ENCODE results near the gene ERBB4.

ERBB4 gene

DNA sequence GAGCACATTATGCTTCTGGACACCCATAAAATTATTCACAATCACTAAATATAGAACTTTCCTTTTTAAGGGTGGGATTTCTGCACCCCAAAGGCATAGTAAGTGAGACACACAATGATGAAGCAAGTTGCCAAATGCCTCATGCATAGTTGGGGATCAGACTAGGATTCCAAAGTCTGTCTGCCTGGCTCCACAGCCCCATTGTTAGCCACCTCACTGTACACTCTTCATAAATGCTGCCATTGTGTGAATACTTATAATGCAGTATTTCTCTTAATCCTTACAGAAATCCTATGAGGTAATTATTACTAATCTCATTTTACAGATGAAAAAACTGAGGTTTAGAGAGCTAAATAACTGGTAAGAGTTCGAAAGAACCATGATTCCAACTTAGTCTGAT lies 738.6 kb downstream of the ERBB4 start:
- no peak overlapping the region for H3K9ac ChIP-seq (ENCODE audit: low read depth, low read length)
- H3K4me3 ChIP-seq (ENCODE audit: low read depth, low read length), result no peak overlapping the region
- no peak overlapping the region for H3K27ac ChIP-seq (ENCODE audit: low read depth, low read length)
- no peaks in the 10 kb centered on the region for H3K4me1 ChIP-seq (ENCODE audit: control insufficient read depth, insufficient read depth, low read length)
- H3K36me3 ChIP-seq (ENCODE audit: control insufficient read depth, insufficient read depth, low read length), result no peaks in the 10 kb centered on the region
- H3K27me3 ChIP-seq (ENCODE audit: control insufficient read depth, insufficient read depth, low read length), result no peaks in the 10 kb centered on the region
- no peaks in the 10 kb centered on the region for H3K9me3 ChIP-seq (ENCODE audit: control insufficient read depth, insufficient read depth, low read length)

DNA sequence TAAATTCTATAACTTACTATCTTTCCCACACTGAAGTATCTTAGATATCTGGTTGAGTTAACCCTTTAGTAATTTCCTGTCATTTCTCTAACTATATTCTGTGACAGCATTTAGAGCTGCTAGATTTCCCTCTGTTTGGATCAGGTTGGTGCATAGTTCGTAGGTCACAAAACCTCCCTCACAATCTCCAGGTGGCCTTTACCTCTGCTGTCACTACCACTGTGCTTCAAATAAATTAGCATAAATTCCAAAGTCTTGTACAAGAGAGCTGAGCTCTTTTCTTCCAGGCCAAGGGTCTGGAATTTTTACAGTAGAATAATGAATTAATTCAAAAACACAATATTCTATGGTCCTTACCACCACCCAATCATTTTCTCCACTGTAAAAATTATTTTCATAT lies 739.7 kb downstream of the ERBB4 start:
- no peak overlapping the region for H3K9ac ChIP-seq (ENCODE audit: low read depth, low read length)
- no peak overlapping the region for H3K4me3 ChIP-seq (ENCODE audit: low read depth, low read length)
- H3K36me3 ChIP-seq (ENCODE audit: control insufficient read depth, insufficient read depth, low read length), result no peaks in the 10 kb centered on the region
- no peak overlapping the region for H3K27ac ChIP-seq (ENCODE audit: low read depth, low read length)
- no peaks in the 10 kb centered on the region for H3K9me3 ChIP-seq (ENCODE audit: control insufficient read depth, insufficient read depth, low read length)
- H3K4me1 ChIP-seq (ENCODE audit: control insufficient read depth, insufficient read depth, low read length), result no peaks in the 10 kb centered on the region
- no peaks in the 10 kb centered on the region for H3K27me3 ChIP-seq (ENCODE audit: control insufficient read depth, insufficient read depth, low read length)

DNA sequence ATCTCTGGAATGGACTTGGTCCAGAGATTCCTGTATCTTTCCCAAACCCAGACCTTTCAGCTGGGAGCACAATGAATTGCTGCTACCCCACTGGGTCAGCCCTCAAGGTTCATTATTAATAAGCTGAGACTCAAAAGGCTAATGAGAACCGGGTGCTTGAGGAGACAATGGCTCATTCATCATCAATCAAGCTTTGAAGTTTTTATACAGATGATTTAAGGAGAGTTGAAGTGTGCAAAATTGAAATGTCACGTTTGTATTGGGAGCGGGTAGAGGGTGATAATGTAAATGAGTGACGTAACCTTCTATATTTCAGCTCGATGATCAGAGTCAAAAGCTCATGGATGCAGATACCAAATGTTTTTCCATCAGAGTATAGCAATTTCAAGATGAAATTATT lies 744.9 kb downstream of the ERBB4 start:
- no peak overlapping the region for H3K4me3 ChIP-seq (ENCODE audit: low read depth, low read length)

DNA sequence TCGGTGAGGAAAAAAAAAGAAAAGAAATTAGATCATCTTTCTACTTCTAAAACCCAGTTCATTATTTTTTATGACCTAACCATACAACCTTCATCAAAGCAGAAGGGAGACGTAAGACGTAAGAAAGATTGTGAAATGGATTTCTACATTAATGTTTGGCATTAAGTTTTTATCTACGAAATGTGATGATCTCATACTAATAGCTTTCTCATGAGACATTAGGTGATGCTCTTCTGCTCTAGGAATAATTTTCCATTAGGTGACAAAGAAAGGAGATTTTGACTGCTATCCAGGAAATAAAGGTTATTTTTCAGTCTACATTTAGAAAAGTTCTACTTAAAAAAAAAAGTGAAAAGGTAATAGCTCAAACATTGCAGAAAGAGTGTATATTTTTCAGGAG lies 748.6 kb downstream of the ERBB4 start:
- no peaks in the 10 kb centered on the region for H3K4me1 ChIP-seq (ENCODE audit: control insufficient read depth, insufficient read depth, low read length)
- H3K4me3 ChIP-seq (ENCODE audit: low read depth, low read length), result no peak overlapping the region
- H3K9me3 ChIP-seq (ENCODE audit: control insufficient read depth, insufficient read depth, low read length), result no peaks in the 10 kb centered on the region
- H3K27me3 ChIP-seq (ENCODE audit: control insufficient read depth, insufficient read depth, low read length), result no peaks in the 10 kb centered on the region
- H3K36me3 ChIP-seq (ENCODE audit: control insufficient read depth, insufficient read depth, low read length), result no peaks in the 10 kb centered on the region
- no peak overlapping the region for H3K9ac ChIP-seq (ENCODE audit: low read depth, low read length)
- no peak overlapping the region for H3K27ac ChIP-seq (ENCODE audit: low read depth, low read length)

More for the DNA sequence above, 744.9 kb downstream of the ERBB4 start:
- no peak overlapping the region for H3K27ac ChIP-seq (ENCODE audit: low read depth, low read length)
- no peaks in the 10 kb centered on the region for H3K4me1 ChIP-seq (ENCODE audit: control insufficient read depth, insufficient read depth, low read length)
- H3K9me3 ChIP-seq (ENCODE audit: control insufficient read depth, insufficient read depth, low read length), result no peaks in the 10 kb centered on the region
- no peaks in the 10 kb centered on the region for H3K27me3 ChIP-seq (ENCODE audit: control insufficient read depth, insufficient read depth, low read length)
- no peak overlapping the region for H3K9ac ChIP-seq (ENCODE audit: low read depth, low read length)
- H3K36me3 ChIP-seq (ENCODE audit: control insufficient read depth, insufficient read depth, low read length), result no peaks in the 10 kb centered on the region

DNA sequence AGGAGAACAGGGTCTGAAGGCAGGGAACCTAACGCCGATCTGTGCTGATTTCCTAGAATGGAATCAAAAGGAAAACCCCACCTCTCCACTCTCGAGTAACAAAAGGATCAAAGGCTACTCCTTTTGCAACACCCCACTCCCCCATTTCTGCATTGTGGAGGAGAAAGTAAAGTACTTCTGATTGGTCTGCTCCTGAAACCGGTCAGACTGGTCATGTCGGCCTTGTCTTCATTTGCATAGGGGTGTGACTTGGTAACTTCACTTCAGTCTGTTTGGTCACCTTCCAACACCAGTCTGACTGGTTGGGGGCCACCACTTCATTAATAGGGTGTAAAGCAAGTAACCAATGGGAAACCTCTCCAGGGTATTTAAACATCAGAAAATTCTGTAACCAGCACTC lies 771.9 kb downstream of the ERBB4 start:
- no peak overlapping the region for H3K4me3 ChIP-seq (ENCODE audit: low read depth, low read length)
- no peaks in the 10 kb centered on the region for H3K4me1 ChIP-seq (ENCODE audit: control insufficient read depth, insufficient read depth, low read length)
- H3K36me3 ChIP-seq (ENCODE audit: control insufficient read depth, insufficient read depth, low read length), result no peaks in the 10 kb centered on the region
- no peak overlapping the region for H3K9ac ChIP-seq (ENCODE audit: low read depth, low read length)
- no peaks in the 10 kb centered on the region for H3K9me3 ChIP-seq (ENCODE audit: control insufficient read depth, insufficient read depth, low read length)
- no peaks in the 10 kb centered on the region for H3K27me3 ChIP-seq (ENCODE audit: control insufficient read depth, insufficient read depth, low read length)
- H3K27ac ChIP-seq (ENCODE audit: low read depth, low read length), result no peak overlapping the region

DNA sequence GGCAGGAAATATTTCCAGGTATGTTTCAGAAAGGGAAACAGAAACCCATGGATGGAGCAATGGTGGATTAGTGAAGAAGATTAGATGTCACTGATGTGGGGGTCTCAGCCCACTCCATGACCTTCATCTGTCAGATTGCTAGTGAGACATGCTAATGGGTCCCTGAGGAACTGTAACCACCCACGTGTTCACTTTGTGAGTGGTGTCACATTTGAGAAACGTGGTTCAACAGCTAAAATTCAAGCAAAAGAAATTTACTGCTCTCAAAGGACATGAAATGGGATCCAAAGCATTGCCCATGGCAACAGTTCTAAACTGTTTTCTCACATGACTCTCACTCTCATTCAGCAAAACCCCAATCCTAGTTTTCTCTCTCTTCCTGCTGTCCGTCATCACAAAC lies 776.1 kb downstream of the ERBB4 start:
- Histone ChIP-seq H3K27ac (ENCODE audit: low read depth, low read length) (no peak overlapping the region), H3K9me3 (ENCODE audit: control insufficient read depth, insufficient read depth, low read length) (no peaks in the 10 kb centered on the region), H3K27me3 (ENCODE audit: control insufficient read depth, insufficient read depth, low read length) (no peaks in the 10 kb centered on the region), H3K36me3 (ENCODE audit: control insufficient read depth, insufficient read depth, low read length) (no peaks in the 10 kb centered on the region), H3K9ac (ENCODE audit: low read depth, low read length) (no peak overlapping the region), H3K4me3 (ENCODE audit: low read depth, low read length) (no peak overlapping the region), H3K4me1 (ENCODE audit: control insufficient read depth, insufficient read depth, low read length) (no peaks in the 10 kb centered on the region)

DNA sequence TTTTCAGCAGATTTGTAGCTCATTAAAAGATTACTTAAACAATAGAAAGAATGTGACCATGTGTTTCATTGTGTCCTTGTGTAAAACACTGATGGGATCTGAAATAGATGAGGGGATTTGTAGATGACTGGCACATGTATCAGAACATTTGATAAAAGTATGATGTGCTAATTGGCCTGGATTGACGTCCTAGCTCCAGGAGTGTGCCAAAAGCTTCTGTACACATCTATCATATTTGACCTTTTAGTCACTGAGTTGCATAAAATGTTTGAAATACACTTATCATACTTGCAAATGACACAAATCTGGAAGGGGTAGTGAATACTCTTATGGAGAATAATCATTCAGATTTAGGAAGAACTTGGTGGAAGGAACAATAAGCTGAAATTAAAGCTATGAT lies 778.5 kb downstream of the ERBB4 start:
- no peaks in the 10 kb centered on the region for H3K4me1 ChIP-seq (ENCODE audit: control insufficient read depth, insufficient read depth, low read length)
- H3K9me3 ChIP-seq (ENCODE audit: control insufficient read depth, insufficient read depth, low read length), result no peaks in the 10 kb centered on the region
- H3K36me3 ChIP-seq (ENCODE audit: control insufficient read depth, insufficient read depth, low read length), result no peaks in the 10 kb centered on the region
- H3K27ac ChIP-seq (ENCODE audit: low read depth, low read length), result no peak overlapping the region
- no peak overlapping the region for H3K9ac ChIP-seq (ENCODE audit: low read depth, low read length)
- H3K4me3 ChIP-seq (ENCODE audit: low read depth, low read length), result no peak overlapping the region
- no peaks in the 10 kb centered on the region for H3K27me3 ChIP-seq (ENCODE audit: control insufficient read depth, insufficient read depth, low read length)

DNA sequence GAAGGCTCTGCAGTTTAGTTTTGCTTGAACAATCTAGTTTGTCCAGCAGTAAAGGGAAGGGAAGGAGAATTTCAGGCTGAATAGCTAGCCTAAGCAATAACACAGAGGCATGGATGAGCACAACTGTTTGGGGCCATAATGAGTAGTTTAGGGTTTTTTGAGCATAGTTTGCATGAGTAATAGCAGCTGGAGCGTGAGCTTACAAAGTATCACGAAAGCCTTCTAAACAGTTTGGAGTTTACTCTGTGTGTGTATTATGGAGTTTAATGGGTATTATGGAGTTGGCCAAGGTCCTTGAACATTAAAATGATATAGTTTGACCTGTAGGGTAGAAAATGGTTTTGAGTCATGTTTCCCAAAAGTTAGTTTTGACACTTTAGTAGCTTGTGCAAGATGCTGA lies 782.3 kb downstream of the ERBB4 start:
- H3K27ac ChIP-seq (ENCODE audit: low read depth, low read length), result no peak overlapping the region
- no peak overlapping the region for H3K4me3 ChIP-seq (ENCODE audit: low read depth, low read length)
- no peaks in the 10 kb centered on the region for H3K4me1 ChIP-seq (ENCODE audit: control insufficient read depth, insufficient read depth, low read length)
- H3K9me3 ChIP-seq (ENCODE audit: control insufficient read depth, insufficient read depth, low read length), result no peaks in the 10 kb centered on the region
- no peaks in the 10 kb centered on the region for H3K27me3 ChIP-seq (ENCODE audit: control insufficient read depth, insufficient read depth, low read length)
- H3K9ac ChIP-seq (ENCODE audit: low read depth, low read length), result no peak overlapping the region
- no peaks in the 10 kb centered on the region for H3K36me3 ChIP-seq (ENCODE audit: control insufficient read depth, insufficient read depth, low read length)

DNA sequence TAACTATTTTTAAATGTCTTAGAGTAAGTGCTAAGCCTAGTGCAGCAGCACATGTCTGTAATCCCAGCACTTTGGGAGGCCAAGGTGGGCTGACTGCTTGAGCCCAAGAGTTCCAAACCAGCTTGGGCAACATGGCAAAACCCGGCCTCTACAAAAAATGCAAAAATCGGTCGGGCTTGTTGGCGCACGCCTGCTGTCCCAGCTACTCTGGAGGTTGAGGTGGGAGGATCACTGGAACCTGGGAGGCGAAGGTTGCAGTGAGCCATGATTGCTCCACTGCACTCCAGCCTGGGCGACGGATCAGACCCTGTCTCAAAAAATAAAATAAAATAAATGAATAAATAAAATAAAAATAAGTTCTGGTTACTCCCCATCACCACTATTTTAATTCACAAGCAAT lies 783.4 kb downstream of the ERBB4 start:
- Histone ChIP-seq H3K4me3 (ENCODE audit: low read depth, low read length) (no peak overlapping the region), H3K9ac (ENCODE audit: low read depth, low read length) (no peak overlapping the region), H3K9me3 (ENCODE audit: control insufficient read depth, insufficient read depth, low read length) (no peaks in the 10 kb centered on the region), H3K36me3 (ENCODE audit: control insufficient read depth, insufficient read depth, low read length) (no peaks in the 10 kb centered on the region), H3K27me3 (ENCODE audit: control insufficient read depth, insufficient read depth, low read length) (no peaks in the 10 kb centered on the region), H3K27ac (ENCODE audit: low read depth, low read length) (no peak overlapping the region), H3K4me1 (ENCODE audit: control insufficient read depth, insufficient read depth, low read length) (no peaks in the 10 kb centered on the region)

DNA sequence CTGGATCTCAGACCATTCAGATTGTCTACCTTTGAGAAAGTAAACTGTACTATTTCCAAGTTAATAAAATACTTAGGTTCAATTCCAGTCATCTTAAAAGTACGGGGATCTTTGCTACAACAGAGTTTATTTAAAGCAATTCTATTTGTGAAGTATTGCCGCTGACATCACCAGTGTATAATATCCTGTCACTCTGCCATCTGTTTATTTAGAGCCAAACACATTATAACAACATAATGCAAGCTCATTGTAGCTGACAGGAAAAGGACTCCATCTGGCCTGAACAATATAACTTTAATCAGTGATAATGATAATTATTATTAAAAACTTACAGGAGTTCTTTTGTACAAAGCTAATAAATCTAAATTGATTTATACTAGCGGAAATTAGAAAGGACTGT lies 786.8 kb downstream of the ERBB4 start:
- no peaks in the 10 kb centered on the region for H3K27me3 ChIP-seq (ENCODE audit: control insufficient read depth, insufficient read depth, low read length)
- H3K4me3 ChIP-seq (ENCODE audit: low read depth, low read length), result no peak overlapping the region
- H3K9me3 ChIP-seq (ENCODE audit: control insufficient read depth, insufficient read depth, low read length), result no peaks in the 10 kb centered on the region
- H3K4me1 ChIP-seq (ENCODE audit: control insufficient read depth, insufficient read depth, low read length), result no peaks in the 10 kb centered on the region
- no peak overlapping the region for H3K9ac ChIP-seq (ENCODE audit: low read depth, low read length)
- no peaks in the 10 kb centered on the region for H3K36me3 ChIP-seq (ENCODE audit: control insufficient read depth, insufficient read depth, low read length)
- H3K27ac ChIP-seq (ENCODE audit: low read depth, low read length), result no peak overlapping the region

DNA sequence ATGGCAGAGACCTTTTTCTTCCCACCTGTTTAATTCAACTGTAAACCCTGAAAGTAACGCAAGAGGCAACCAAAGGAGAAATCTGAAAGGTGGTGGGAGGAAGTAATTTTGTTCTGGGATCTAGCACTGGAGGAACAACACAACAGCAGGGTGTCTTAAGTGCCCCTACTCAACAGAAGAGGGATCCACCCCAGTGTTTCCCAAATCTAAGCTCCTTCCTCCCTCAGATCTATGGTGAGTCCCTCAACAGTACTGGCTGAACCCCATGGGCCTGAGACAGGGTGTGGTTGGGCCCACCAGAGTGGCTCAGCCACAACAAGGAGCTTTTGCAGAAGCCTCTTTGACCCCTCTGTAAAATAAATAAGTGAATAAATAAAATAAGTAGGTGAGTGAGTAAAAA lies 790.3 kb downstream of the ERBB4 start:
- H3K27ac ChIP-seq (ENCODE audit: low read depth, low read length), result no peak overlapping the region
- no peaks in the 10 kb centered on the region for H3K4me1 ChIP-seq (ENCODE audit: control insufficient read depth, insufficient read depth, low read length)
- no peaks in the 10 kb centered on the region for H3K27me3 ChIP-seq (ENCODE audit: control insufficient read depth, insufficient read depth, low read length)
- no peaks in the 10 kb centered on the region for H3K36me3 ChIP-seq (ENCODE audit: control insufficient read depth, insufficient read depth, low read length)
- no peak overlapping the region for H3K9ac ChIP-seq (ENCODE audit: low read depth, low read length)
- no peaks in the 10 kb centered on the region for H3K9me3 ChIP-seq (ENCODE audit: control insufficient read depth, insufficient read depth, low read length)
- no peak overlapping the region for H3K4me3 ChIP-seq (ENCODE audit: low read depth, low read length)

All from HUES48 (cell line).